ENCODE measurements around the gene ADAMTS8.
A peak's percentile ranks its signal among the peaks of the same experiment; 100 is the strongest.

ADAMTS8 gene

GRCh38 chr11:130462101-130462885 is 33.9 kb upstream of the ADAMTS8 start:
- DNase-seq: no peak

GRCh38 chr11:130459521-130459920 is 31.1 kb upstream of the ADAMTS8 start:
- no peak for DNase-seq

GRCh38 chr11:130458410-130458729 is 30.0 kb upstream of the ADAMTS8 start:
- DNase-seq: no peak

GRCh38 chr11:130457623-130458409 is 29.4 kb upstream of the ADAMTS8 start:
- DNase-seq: no peak

- no peak for DNase-seq
Observed at GRCh38 chr11:130456286-130456685, 27.9 kb upstream of the ADAMTS8 start.

GRCh38 chr11:130455483-130456127 is 27.2 kb upstream of the ADAMTS8 start:
- no peak for DNase-seq

GRCh38 chr11:130454491-130455252 is 26.3 kb upstream of the ADAMTS8 start:
- no peak for DNase-seq

GRCh38 chr11:130452940-130453339 is 24.5 kb upstream of the ADAMTS8 start:
- no peak for DNase-seq

- DNase-seq: no peak
Observed at GRCh38 chr11:130452176-130452575, 23.8 kb upstream of the ADAMTS8 start.

GRCh38 chr11:130451231-130452019 is 23.0 kb upstream of the ADAMTS8 start:
- no peak for DNase-seq

GRCh38 chr11:130449996-130450769 is 21.8 kb upstream of the ADAMTS8 start:
- no peak for DNase-seq

GRCh38 chr11:130449310-130449990 is 21.0 kb upstream of the ADAMTS8 start:
- DNase-seq: no peak

GRCh38 chr11:130448416-130449309 is 20.3 kb upstream of the ADAMTS8 start, which contains the start of gene ADAMTS15:
Gene ADAMTS15, plus strand, starts transcription at chr11:130448645. Its CDS starts 329 bp downstream, at chr11:130448974.
- DNase-seq: peak; percentile 96

GRCh38 chr11:130448039-130448415 is 19.6 kb upstream of the ADAMTS8 start:
- no peak for DNase-seq

GRCh38 chr11:130445788-130446187 is 17.4 kb upstream of the ADAMTS8 start:
- DNase-seq: no peak

GRCh38 chr11:130442737-130443136 is 14.3 kb upstream of the ADAMTS8 start:
- DNase-seq: no peak

GRCh38 chr11:130441719-130442118 is 13.3 kb upstream of the ADAMTS8 start:
- DNase-seq: no peak

- no peak for DNase-seq
Observed at GRCh38 chr11:130439876-130440275, 11.5 kb upstream of the ADAMTS8 start.

GRCh38 chr11:130439160-130439519 is 10.7 kb upstream of the ADAMTS8 start:
- DNase-seq: no peak

All from NCI-H1105 treated with DMSO at 0.1 percent for 48 hours (cell line).